HG03175 (cell line): ENCODE data around the gene PRKAG2.

Experiments used
- ATAC-seq: cut with Tn5 transposase; IDR thresholded peaks from one replicate; pipeline ENCODE4 v1.9.1; 2021; ENCODE audit warnings: mild to moderate bottlenecking, moderate library complexity; ENCODE audit not compliant: unreplicated experiment

The PRKAG2 gene

DNA sequence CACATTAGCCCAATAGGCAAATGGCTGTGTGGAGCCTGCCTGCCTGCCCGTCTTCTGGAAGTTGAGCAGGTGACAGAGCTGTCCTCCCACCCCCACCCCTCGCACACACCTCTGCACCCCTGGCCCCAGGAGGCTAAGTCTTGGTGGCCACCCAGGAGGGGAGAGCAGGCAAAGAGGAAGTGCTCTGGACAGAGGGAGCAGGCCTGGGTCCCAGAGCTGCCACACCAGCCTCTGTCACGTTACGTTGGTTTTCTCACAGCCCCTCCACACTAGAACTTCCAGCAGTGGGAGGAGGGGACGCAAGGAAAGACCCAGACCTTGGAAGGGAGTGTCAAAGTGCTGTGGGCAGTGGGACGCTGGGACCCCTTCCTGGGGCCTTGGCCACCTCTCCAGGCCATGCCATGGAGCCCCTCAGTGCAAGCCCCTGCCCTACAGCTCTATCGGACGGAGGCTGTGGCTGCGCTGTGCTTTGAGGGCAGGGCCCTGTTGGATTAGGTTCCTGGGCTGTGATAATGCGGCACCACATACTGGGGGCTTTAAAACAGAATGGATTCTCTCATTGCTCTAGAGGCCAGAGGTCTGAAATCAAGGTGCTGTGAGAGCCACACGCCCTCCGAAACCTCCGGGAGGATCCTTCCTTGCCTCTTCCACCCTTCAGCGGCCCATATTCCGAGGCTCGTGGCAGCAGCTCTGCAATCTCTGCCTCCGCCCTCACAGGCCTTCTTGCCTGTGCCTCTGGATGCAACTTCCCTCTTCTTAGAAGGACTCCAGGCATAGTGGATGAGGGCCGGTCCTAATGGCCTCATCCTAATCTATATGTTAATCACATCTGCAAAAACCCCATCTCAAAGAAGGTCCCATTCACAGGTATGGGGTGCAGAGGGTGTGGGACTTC lies 9.9 kb downstream of the PRKAG2 start:
- ATAC-seq = no peak

DNA sequence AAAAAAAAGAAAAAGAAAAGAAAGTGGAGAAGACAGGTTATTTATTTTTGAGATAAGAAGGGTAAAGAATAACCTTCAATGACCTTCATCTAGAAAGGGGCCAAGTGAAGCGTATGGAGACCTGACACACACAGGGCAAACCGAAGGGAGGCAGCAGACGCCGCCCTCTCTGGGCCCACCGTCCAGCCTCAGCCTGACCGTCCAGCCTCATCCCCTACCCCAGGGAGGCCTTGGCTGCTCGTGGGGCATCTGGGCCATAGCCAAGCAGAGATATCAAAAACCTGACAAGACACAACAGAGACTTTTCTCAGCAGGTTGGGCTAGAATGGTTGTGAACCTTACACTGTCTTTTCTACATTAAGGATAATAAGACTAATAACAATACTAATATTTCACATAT lies 10.9 kb downstream of the PRKAG2 start:
- no peak for ATAC-seq

DNA sequence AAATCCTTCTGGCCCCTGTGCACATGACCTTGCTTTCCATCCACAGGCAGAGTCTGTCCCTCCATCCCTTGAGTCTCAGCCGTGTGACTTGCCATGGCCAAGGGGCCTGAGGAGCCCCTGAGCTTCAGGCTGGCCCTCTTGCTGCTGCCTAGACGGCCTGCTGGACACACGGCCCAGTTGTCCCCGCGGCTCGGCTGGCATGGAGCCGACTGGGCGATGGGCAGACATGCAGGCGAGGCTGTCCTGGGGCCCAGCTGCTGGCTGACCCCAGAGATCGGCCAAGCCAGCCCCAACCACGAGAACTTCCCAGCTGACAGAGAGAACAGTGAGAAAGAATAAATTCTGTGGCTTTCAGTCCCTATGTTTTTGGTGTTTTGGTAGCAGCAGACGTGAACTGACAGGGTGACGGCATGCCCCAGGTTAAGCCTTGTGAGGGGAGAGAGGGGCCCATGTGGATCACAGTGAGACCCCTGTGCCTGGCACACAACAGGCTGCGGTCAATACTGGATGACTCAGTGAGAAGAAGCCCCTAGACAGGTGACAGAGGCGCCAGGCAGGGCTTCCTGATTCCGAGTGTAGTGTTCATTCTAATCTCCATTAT lies 11.7 kb downstream of the PRKAG2 start:
- ATAC-seq = no peak

DNA sequence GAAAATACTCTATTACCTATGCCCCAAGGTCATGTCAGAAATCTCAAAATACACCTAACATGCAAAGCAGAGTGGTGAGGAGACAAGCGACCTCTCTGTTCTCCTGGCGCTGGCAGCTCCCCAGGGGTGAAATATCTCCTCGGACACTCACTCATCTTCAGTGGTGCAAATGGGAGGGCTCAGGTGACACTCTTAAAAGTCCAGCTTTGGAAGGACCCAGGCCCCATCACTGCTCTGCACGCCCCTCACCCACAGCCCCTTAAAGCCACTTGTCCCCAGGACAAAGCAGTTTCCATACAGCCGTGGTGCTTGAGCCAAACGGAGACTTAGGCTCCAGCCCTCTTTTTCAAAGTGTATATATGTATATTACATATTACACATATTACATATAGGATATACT lies 12.4 kb downstream of the PRKAG2 start:
- ATAC-seq = no peak

DNA sequence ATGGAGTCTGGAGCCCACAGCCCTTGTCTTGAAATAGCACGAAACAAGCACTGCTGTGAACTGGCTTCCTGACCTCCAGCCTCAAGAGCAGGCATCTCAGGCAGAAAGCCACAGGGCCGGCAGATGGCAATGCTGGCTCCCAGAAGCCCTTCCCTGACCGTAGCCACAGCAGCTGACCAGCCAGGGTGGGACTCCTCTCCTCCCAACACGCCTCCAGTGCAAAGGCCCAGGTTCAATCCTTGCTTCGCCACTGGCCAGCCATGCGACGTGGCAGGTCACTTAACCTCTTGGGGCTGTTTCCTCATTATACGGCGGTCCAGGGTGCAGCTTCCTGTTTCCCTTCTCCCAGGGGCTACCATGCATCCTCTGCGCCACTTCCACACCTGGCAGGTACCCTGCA lies 12.8 kb downstream of the PRKAG2 start:
- ATAC-seq = no peak

DNA sequence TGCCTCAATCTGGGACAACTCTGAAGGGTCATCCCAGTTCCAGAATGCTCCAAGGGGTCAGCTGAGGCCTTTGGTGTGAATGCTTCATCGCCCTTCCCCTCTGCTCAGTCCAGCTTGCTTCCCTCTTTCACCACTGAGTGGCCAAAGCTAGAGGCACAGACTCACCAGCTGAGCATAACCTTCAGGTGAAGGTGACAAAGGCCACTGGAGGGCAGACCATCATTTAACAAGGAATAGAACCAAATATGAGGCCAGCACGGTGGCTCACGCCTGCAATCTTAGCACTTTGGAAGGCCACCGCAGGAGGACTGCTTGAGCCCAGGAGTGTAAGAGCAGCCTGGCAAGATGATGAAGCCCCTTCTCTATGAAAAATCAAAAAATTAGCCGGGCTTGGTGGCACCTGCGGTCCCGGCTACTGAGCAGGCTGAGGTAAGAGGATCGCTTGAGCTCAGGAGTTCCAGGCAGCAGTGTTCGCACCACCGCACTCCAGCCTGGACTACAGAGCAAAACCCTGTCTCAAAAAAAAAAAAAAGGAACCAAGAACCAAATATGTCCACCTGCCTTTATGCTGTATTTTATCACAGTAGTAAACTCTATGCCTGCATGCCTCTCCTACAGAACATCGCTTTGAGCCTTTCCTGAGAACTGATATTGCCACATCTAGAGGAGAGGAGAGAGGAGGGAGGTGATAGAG lies 13.4 kb downstream of the PRKAG2 start:
- no peak for ATAC-seq

DNA sequence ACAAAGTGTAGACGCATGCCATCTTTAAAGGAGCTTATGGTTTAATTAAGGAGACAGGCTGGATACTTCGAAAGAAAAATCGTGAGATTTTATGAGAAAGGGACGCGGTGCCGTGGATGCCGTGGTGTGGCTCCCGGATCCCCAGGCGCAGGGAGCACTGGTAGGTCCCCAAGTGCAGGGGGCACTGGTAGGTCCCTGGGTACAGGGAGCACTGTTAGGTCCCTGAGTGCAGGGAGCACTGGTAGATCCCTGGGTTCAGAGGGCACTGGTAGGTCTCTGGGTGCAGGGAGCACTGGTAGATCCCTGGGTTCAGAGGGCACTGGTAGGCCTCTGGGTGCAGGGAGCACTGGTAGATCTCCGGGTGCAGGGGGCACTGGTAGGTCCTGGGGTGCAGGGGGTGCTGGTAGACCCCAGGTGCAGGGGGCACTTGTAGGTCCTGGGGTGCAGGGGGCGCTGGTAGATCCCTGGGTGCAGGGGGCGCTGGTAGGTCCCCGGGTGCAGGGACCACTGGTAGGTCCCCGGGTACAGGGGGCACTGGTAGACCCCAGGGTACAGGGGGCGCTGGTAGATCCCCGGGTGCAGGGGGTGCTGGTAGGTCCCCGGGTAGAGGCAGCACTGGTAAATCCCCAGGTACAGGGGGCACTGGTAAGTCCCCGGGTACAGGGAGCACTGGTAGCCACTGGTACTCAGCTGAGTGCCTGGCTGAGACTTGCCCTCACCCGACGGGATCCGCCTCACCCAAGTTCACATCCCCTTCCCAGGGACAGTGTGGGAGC lies 14.1 kb downstream of the PRKAG2 start:
- no peak for ATAC-seq

DNA sequence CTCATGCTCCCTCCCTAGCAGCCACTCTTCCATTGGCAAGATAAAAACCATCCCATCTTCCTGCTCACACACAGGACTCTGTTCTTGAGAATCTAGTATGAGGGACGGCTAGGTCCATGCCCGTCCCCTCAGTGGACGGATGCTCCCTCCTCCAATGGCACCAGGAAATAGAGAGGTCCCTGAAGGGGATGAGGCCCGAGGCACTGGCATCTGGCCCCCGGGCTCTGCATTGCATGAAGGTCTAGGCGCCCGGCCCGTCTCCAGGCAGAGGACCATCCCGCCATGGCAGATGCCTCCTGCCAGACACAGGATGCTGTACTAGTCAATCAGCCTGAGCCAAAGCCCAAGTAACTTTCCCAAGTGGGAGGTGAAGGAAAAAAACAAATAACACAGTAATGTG lies 15.0 kb downstream of the PRKAG2 start:
- no peak for ATAC-seq

DNA sequence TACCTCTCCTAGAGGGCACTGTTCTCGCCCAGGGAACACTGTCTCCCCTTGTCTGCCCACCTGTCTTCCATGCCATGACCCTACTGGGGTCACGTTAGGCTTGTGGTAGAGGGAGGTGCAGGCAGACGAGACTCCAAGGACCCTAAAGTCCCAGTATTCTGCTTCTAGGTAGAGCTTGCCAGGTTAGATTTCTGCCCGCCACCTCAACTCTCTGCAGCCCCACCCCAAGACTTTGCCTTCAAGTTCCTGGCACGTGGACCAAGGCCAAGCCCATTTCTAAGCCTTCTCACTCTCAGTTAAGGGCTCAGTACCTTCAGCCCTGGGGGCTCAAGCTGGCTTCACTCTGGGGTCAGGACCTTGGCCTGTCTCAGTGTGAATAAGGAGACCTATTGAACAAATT lies 16.1 kb downstream of the PRKAG2 start:
- ATAC-seq = no peak

DNA sequence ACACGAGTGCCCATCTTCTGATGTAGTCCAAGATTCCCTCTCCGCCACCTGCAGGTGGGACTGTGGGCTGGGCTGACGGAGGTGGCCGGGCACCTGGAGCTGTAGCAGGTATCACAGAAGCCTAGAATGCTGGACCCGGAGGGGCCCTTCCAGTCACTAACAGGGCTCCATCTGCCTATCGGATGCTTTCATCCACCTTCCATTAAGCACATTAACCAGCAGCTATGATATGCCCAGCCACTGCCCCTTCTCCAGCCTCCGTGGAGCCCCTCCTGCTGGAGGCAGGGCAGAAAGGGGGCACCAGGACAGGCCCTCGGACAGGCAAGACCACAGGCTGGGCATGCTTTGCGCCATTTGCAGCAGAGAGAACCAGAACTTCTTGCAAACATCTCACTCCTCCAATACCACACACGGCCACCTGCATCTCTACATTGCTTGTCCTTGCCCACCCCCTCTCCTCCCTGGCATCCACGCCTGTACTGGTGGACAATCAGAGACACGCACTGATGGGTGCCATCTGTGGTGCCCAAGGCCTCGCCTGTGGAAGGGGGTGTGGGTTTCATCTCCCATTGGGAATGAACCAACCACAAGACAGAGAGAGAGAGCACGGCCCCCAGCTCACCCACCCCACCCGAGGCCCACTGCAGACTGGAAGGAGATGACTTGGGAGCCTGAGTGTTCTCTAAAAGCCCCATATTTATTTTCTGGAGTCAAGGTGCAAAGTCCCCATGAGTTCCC lies 16.8 kb downstream of the PRKAG2 start:
- no peak for ATAC-seq

DNA sequence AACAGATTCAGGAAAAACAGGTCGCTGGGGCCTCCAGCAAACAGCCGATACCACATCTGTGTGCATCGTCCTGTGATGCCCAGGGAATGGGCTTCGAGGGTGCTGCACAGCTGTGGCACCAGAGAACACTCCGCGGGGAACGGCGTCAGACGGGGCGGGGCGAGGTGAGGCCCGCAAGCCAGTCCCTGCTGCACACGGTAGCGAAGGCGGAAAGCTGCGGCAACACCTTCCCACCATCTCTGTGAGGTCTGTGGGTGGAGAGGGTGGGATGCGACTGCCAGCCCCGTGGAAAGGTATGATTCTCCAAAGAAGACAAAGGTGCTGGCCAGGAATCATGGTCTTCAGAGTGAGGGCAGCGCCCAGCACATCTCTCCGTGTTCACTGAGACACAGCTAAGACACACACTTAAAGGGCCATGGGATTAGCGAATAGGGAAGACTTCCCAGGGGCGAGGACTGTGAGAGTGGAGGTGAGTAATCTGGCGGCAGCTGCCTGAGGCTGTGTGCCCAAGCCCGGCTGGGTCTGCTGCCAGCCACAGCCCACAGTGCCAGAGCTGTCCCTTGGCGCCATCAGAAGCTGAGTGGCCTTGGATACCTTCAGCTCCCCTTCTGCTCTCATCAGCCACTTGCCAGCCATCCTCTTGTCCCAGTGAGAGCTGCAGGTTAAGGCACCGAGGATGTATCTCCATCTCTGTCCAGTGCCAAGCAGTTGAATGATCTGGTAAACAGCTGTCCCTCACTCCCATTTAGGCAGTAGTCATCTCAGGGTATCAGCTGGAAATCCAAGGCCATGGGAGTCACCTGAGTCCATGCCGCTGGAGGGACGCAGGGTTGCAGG lies 17.6 kb downstream of the PRKAG2 start:
- ATAC-seq = no peak

DNA sequence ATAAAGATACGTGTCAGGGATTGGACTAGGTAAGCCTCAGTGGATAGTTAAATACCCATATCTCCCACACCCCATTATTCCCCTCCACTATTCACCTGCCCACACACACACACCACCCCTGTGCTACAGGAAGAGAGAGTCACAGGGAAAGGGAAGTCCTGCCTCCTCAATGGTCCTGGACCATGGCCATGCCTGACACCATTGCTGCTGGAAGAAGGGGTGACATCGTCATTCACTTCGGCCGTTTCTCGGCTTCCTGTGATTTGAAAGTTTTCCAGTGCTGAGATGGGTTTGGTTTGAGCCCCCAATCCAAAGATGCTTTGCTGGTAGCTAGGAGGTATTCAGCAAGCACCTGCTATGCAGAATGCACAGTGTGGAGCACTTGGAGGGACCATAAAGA lies 18.5 kb downstream of the PRKAG2 start:
- no peak for ATAC-seq

DNA sequence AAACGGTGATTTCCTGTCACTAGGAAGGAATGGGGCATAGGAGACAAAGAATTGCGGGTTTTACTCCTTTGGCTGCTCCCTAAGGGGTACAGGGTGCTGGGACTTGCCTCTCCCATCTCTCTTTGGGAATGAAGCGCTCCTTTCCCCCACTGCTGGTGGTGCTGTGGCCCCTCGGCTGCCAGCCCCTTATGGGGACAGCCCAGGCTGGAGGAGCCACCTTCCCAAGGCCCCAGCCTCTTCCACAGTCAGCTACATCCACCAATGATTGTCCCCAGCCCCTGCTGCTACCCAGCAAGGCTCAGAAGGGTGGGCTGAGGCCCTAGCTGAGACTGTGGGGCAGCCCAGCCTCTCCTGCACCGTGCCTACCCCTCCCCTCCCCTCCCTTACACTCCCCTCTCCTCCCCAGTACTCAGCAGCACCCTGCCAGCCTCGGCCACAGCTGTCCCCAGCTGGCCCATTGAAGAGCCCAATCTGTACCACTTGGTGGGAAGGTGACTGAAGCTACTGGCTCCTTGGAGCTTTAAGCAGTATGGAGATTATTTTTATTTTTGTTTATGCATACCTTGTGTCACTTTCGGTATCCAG lies 19.0 kb downstream of the PRKAG2 start:
- no peak for ATAC-seq

DNA sequence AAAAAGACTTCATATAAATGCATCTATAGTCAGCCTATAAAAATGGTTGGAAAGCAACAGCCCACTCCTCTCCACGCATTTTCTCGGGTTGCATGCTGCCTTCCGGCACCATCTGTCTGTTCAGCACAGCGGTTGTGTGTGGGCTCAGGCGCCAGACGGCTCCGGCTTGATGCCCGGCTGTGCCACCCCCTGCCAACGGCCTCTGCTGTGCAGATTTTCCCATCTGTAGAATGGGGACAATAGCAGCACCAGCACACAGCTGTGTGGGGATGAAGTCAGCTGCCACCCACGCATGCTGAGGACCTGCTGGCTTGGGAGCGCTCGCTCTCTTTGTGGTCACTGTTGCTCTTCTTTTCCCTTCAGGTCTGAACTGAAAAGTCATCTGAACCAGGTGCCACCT lies 19.5 kb downstream of the PRKAG2 start:
- no peak for ATAC-seq

DNA sequence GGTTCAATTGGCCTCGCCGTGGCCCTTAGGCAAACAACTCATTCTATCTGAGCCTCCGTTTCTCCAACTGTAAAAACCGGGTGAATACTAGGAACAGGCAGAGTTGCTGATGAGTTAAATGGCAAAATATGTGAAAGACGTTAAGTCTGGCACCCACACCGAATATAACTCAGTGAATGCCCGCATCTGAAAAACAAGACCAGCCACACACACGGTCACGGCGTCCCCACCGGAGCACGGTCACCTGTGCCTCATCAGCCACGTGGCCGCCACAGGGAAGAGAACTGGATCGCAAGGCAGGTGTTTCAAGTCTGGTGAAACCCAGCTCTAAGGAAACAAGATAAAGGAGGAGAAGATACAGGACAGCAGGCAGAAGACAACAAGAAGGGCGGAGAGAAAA lies 20.4 kb downstream of the PRKAG2 start:
- no peak for ATAC-seq

DNA sequence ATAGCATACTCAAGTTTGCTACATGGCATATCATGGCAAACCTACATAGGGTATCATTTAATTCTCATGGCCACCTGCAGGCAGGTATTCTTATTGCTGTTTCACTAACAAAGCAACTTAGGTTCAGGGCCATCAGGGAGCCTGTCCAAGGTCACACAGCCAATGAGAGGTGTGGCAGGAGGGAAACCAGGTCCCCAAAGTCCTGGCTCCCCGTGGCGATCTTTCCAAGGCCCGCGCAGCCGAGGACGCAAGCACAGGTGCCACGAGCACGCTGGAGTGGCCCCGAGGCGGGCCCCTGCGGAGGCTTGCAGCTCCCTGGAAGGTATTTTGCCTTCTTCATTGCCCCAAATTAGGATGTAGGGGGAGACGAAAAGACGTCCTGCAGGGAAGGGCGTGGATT lies 20.8 kb downstream of the PRKAG2 start:
- ATAC-seq = no peak

DNA sequence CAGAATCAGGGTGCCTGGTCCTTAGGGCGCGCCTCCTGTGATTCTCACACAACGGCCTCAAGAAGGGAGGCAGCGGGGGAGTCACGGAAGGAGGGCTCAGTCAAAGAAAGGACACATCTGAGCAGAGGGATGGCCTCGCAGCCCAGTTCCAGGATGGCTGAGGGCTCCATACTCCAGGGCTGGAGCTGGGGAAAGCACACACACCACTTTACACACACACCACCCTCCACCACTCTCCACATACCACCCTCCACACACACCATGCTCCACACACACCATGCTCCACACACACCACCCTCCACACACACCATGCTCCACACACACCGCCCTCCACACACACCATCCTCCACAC lies 22.2 kb downstream of the PRKAG2 start:
- ATAC-seq = no peak

DNA sequence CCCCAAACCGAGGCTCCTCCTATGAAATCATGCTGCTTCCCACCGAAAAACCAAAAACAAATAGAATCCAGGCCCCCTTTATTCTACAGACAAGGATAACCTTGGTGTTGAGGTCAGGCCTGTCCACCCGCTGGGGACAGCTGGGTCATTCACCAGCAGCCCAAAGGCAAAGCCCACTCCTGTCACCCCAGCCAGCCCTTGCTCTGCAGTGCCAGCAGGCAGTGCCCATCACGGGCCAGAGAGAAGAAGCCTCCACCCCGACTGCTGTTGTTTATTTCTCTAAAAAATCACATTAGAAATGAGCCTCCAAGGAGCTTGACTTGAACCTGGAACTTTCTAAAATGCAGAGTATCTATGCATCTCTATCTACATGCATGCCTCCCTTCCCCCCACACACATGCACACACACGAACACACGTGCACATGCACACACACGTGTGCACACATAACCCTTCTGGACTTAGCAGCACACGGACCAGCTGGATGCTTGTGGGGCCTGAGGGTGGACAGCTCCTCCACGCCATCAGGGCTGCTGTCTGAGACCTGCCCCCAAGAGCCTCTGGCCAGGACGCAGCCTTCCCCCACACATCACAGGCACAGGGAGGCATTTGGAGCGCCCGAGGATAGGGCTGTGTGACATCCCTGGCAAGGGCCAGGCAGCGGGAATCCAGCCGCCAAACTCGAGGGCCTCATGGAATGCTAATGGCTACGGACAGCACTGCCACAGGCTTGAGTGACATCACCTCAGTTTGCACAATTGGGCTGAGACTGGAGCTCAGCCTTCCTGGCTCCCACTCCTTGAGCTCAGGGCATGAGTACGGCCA lies 22.8 kb downstream of the PRKAG2 start:
- ATAC-seq = no peak
